Measurements from ENCODE around the gene NFATC4.

DNA sequence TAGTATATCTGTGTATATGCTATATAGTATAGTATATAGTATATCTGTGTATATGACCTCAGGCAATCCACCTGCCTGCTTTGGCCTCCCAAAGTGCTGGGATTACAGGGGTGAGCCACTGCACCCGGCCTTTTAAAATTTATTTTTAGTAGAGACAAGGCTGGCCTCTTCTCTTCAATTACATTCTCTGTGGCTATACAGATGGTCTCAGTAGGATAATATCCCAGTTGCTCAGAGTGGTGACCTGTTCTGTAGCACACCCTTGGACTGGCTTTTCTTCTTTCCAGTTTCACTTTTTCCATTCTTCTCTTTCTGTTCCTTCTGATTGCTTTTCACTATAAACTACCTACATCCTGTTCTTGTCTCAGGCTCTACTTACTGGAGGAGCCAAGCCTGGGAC lies 3.1 kb upstream of the NFATC4 start:
- TF ChIP-seq SP1 (IDR thresholded peaks at IDR 0.05) (no peak), ARNT (IDR thresholded peaks at IDR 0.05) (no peak), TARDBP (IDR thresholded peaks at IDR 0.05) (no peak), NFRKB (IDR thresholded peaks at IDR 0.05) (no peak), LEF1 (IDR thresholded peaks at IDR 0.05; ENCODE audit: borderline replicate concordance) (no peak), BHLHE40 (IDR thresholded peaks at IDR 0.05; ENCODE audit: borderline replicate concordance) (no peak), FOXK2 (IDR thresholded peaks at IDR 0.05) (no peak), FOXM1 (IDR thresholded peaks at IDR 0.05; ENCODE audit: borderline replicate concordance) (no peak), SUZ12 (IDR thresholded peaks at IDR 0.05) (no peak), FOXA1 (IDR thresholded peaks at IDR 0.05) (no peak), ELF4 (IDR thresholded peaks at IDR 0.05) (no peak)
- TF ChIP-seq, protein P1, sequence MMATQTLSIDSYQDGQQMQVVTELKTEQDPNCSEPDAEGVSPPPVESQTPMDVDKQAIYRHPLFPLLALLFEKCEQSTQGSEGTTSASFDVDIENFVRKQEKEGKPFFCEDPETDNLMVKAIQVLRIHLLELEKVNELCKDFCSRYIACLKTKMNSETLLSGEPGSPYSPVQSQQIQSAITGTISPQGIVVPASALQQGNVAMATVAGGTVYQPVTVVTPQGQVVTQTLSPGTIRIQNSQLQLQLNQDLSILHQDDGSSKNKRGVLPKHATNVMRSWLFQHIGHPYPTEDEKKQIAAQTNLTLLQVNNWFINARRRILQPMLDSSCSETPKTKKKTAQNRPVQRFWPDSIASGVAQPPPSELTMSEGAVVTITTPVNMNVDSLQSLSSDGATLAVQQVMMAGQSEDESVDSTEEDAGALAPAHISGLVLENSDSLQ (IDR thresholded peaks at IDR 0.05): no peak
